Astrocyte of the cerebellum (primary cell): Measurements from ENCODE around the gene SHISAL1.

ENCODE experiments used
- DNase-seq: peaks from one replicate; pipeline ENCODE4 v3.0.0-alpha.2; 2011; ENCODE audit warnings: low read depth
- H3K4me3 ChIP-seq: 2 replicates; pipeline ENCODE4 v1.5.1; 2011; ENCODE audit warnings: mild to moderate bottlenecking, low read depth, low read length, moderate library complexity
- CTCF ChIP-seq: IDR thresholded peaks from 2 replicates; pipeline ENCODE4 v1.5.1; 2012; ENCODE audit warnings: low read length, low read depth, moderate library complexity, mild to moderate bottlenecking; ENCODE audit errors: missing control alignments
- in situ Hi-C: cut with HindIII; loops from 2 replicates; pipeline ENCODE4 v1.10.0; 2017; ENCODE audit warnings: low sequenced_read_pairs

Gene SHISAL1

DNA sequence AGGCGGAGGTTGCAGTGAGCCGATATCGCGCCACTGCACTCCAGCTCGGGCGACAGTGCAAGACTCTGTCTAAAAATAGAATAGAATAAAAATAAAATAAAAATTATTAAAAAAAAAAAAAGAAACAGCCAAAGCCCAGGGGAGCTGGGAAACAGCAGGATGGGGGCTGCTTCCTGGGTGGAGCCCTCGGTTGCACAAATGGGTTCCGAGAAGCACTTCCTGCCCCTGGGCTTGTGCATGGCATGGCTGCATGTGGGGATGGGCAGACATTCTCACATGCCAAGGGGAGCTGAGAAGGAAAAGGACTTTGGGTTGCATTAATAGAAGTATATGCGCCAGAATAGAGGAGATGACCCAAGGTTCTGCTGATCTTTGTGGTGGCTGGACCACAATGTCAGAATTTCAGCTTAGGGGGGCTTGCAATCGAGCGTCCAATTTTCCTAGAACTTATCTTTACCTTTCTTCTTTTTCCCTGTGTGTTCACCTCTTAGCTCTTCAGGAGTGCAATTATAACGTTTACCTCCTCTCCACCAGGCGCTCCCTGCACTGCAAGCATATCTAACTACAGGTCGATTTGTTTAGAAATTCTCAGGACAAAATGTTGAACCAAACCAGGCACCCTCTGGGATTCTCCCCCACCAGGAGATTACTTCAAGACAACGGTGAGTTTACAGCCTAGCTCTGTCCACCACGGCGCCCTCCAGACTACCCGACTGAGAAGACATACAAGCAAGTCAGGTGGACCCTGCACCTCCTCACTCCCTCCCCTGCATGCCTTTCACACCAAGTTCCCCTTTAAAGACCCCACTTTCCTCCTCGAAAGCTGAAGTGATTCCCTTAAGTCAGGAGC is 53.2 kb downstream of the SHISAL1 start:
- DNase-seq, result no peak
- no peak for TF ChIP-seq CTCF
- H3K4me3 ChIP-seq, result no peak overlapping the region
- in situ Hi-C loops, result no loop called here

GRCh38 chr22:44256556-44257485 is 55.9 kb downstream of the SHISAL1 start:
- in situ Hi-C loops, result no loop called here
- no peak overlapping the region for H3K4me3 ChIP-seq
- no peak for TF ChIP-seq CTCF
- no peak for DNase-seq

DNA sequence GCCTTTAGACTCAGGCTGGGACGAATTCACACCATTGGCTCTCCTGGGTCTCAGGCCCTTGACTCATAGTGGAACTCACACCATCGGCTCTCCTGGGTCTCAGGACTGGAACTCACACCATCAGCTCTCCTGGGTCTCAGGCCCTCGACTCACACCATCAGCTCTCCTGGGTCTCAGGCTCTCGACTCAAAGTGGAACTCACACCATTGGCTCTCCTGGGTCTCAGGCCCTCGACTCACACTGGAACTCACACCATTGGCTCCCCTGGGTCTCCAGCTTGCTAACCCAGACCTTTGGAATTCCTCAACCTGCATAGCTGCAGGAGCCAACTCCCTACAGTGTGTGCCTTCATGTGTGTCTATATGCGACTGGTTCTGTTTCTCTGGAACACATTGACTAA is 56.7 kb downstream of the SHISAL1 start:
- TF ChIP-seq CTCF, result no peak
- DNase-seq, result no peak
- H3K4me3 ChIP-seq, result no peak overlapping the region
- in situ Hi-C loops, result no loop called here

DNA sequence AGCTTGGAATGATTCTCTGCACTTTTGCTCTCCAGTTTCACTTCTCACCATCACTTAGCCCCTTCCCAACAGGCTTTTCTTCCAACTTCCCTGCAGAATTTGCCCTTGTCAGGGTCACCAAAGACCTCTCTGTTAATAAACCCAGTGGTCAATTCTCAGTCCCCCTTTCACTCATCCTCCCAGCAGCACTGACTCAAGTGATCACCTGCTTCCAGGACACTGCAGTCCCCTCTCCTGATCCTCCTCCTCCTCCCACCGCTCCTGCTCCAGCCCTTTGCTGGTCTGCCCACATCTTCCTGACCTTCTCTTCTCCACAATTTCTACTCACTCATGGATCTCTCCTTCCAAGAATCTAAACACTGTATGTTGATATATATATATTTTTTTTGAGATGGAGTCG is 57.9 kb downstream of the SHISAL1 start:
- H3K4me3 ChIP-seq, result no peak overlapping the region
- in situ Hi-C loops, result no loop called here
- no peak for DNase-seq
- no peak for TF ChIP-seq CTCF

- in situ Hi-C loops, result no loop called here
- no peak overlapping the region for H3K4me3 ChIP-seq
- no peak for TF ChIP-seq CTCF
- no peak for DNase-seq
These were observed 63.2 kb downstream of the SHISAL1 start for GRCh38 chr22:44249376-44250147.

- no peak for DNase-seq
- in situ Hi-C loops, result no loop called here
- no peak for TF ChIP-seq CTCF
These were observed 63.8 kb downstream of the SHISAL1 start for GRCh38 chr22:44248926-44249325.

More at GRCh38 chr22:44248926-44249325, 63.8 kb downstream of the SHISAL1 start:
- no peak overlapping the region for H3K4me3 ChIP-seq
